GM12874 (cell line): ENCODE measurements around the gene SMPD2.

ENCODE experiments used
- CTCF ChIP-seq: IDR thresholded peaks from 2 replicates; pipeline ENCODE4 v1.5.1; 2011; ENCODE audit warnings: low read depth, mild to moderate bottlenecking, control low read depth, low read length, moderate library complexity; ENCODE audit not compliant: insufficient read depth

SMPD2 gene

GRCh38 chr6:109411034-109411433 lies 29.5 kb upstream of the SMPD2 start:
- TF ChIP-seq CTCF, result no peak

- TF ChIP-seq CTCF, result no peak
These were observed 22.9 kb upstream of the SMPD2 start for GRCh38 chr6:109417646-109418045.

GRCh38 chr6:109420751-109421150 lies 19.8 kb upstream of the SMPD2 start:
- TF ChIP-seq CTCF, result no peak

- TF ChIP-seq CTCF, result no peak
These were observed 19.3 kb upstream of the SMPD2 start for GRCh38 chr6:109421184-109421583.

- no peak for TF ChIP-seq CTCF
These were observed 15.6 kb upstream of the SMPD2 start for GRCh38 chr6:109424946-109425345.

GRCh38 chr6:109428889-109429477 lies 11.5 kb upstream of the SMPD2 start:
- no peak for TF ChIP-seq CTCF

- no peak for TF ChIP-seq CTCF
These were observed 11.0 kb upstream of the SMPD2 start for GRCh38 chr6:109429496-109429895.
